ENCODE measurements around the gene PHLDB3.
A peak's percentile ranks its signal among the peaks of the same experiment; 100 is the strongest.

Gene PHLDB3

GRCh38 chr19:43506629-43507028, 2.1 kb upstream of the PHLDB3 start:
- H3K36me3 ChIP-seq, result peaks cover 0 to 40% (median 28%) of the 10 kb centered on the region in 3 donors
- intact Hi-C loops (cut with DNase I; ENCODE audit: low total_unique reads), result no loop called here
- TF ChIP-seq CTCF (IDR thresholded peaks at IDR 0.05), result no peak

DNA sequence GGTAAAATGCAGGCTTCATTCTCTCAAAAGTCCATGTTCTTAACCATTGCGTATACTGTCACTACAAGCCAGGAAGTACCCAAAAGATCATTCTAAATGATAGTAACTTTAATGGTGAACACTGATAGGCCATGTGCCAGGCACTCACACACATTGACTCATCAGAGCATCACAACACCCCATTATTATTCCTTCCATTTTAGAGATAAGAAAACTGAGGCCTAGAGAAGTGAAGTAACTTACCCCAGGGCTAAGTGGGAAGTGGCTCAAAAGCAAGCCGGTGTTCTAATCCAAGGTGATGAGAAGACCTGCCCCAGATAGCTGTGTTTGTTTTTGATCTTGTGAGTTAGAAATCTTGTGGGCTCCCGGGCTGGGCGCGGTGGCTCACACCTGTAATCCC, 1.4 kb upstream of the PHLDB3 start:
- Histone ChIP-seq H3K36me3 (peaks cover 0 to 33% (median 25%) of the 10 kb centered on the region in 3 donors), H3K27me3 (no peaks in the 10 kb centered on the region), H3K4me1 (peaks cover 0 to 20% (median 14%) of the 10 kb centered on the region in 4 donors), H3K9me3 (no peaks in the 10 kb centered on the region), H3K4me3 (no peak overlapping the region), H3K27ac (no peak overlapping the region)
- intact Hi-C loops (cut with DNase I; ENCODE audit: low total_unique reads), result no loop called here
- no peak for TF ChIP-seq CTCF (IDR thresholded peaks at IDR 0.05)
- DNase-seq, result no peak

More at GRCh38 chr19:43506629-43507028, 2.1 kb upstream of the PHLDB3 start:
- peaks cover 0 to 20% (median 14%) of the 10 kb centered on the region in 4 donors for H3K4me1 ChIP-seq
- no peaks in the 10 kb centered on the region for H3K27me3 ChIP-seq
- H3K27ac ChIP-seq, result no peak overlapping the region
- no peak overlapping the region for H3K4me3 ChIP-seq
- H3K9me3 ChIP-seq, result no peaks in the 10 kb centered on the region
- no peak for DNase-seq

DNA sequence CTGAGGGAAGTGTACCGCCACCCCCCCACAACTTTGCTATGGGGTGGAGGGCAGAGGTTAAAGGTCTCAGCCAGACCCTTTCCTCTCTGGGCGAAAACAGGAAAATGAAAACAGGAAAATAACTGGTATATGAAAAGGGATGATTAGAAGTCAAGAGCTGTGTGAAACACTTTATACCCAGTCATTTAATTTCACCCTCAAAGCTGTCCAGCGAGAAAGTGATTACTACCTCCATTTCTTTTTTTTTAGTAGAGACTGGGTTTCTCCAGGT, 575 bp upstream of the PHLDB3 start:
- Histone ChIP-seq H3K4me3 (peak overlapping the region; percentile 88 to 91), H3K27ac (peak overlapping the region; percentile 95 to 99), H3K9me3 (no peaks in the 10 kb centered on the region), H3K4me1 (peaks cover 0 to 20% (median 14%) of the 10 kb centered on the region in 4 donors), H3K27me3 (no peaks in the 10 kb centered on the region), H3K36me3 (peaks cover 0 to 25% (median 18%) of the 10 kb centered on the region in 3 donors)
- DNase-seq, result no peak
- TF ChIP-seq CTCF (IDR thresholded peaks at IDR 0.05), result no peak
- intact Hi-C loops (cut with DNase I; ENCODE audit: low total_unique reads), result no loop called here

DNA sequence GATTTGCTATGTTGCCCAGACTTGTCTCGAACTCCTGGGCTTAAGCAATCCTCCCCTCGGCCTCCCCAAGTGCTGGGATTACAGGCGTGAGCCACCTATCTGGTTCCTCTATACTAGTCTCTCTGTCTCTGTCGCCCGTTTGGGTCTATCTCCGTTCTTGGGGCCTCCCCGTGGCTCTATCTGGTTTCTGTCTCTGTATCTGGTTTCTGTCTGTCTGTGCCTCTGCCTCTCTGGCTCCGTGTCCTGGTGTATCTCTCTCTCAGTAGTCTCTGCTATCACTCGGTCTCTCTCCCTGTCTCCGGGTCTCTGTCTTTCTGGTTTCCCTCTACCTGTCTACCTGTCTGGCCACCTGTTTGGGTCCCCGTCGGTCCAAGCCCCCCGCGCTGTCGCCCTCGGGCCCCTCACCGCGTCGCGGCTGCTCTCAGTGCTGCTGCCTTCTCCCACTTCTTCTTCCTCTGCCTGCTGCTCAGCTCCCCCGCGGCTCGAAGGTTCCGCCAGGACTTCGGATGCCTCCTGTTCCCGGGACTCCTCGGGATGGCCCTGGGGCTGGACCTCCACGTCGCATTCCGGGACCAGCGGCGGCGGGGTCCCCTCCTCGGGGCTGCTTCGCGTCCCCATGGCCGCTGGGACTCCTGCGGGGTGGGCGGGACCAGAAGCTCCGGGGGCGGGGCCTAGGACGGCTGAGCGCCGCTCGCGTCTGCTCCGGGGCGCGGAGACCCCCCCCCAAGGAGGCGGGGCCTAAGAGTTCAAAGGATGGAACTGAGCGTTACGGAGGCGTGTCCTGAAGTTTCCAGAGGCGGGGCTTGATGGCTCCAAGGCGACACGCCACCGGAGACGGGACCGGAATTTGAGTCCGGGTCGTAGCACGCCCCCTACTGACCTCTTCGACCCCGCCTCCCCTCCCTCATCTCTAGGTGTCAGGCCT, 783 bp downstream of the PHLDB3 start:
- Histone ChIP-seq H3K36me3 (peaks cover 0 to 19% (median 9%) of the 10 kb centered on the region in 3 donors), H3K27ac (peak overlapping the region; percentile 95 to 99), H3K4me1 (peaks cover 0 to 20% (median 14%) of the 10 kb centered on the region in 4 donors), H3K4me3 (peak overlapping the region; percentile 88 to 91), H3K9me3 (no peaks in the 10 kb centered on the region), H3K27me3 (no peaks in the 10 kb centered on the region)
- intact Hi-C loops (cut with DNase I; ENCODE audit: low total_unique reads), result loop anchor here (5.0 kb wide), 1 partner anchor 41 kb away; no protein-coding TSS in a partner anchor
- no peak for TF ChIP-seq CTCF (IDR thresholded peaks at IDR 0.05)
- DNase-seq, result peak; percentile 98

- no peak for TF ChIP-seq CTCF (IDR thresholded peaks at IDR 0.05)
- H3K27me3 ChIP-seq, result no peaks in the 10 kb centered on the region
- H3K9me3 ChIP-seq, result no peaks in the 10 kb centered on the region
- H3K36me3 ChIP-seq, result peaks cover 0 to 15% (median 0%) of the 10 kb centered on the region in 3 donors
- peaks cover 0 to 20% (median 14%) of the 10 kb centered on the region in 4 donors for H3K4me1 ChIP-seq
- intact Hi-C loops (cut with DNase I; ENCODE audit: low total_unique reads), result loop anchor here (5.0 kb wide), 1 partner anchor 40 kb away; no protein-coding TSS in a partner anchor
- no peak for DNase-seq
- H3K4me3 ChIP-seq, result no peak overlapping the region
- H3K27ac ChIP-seq, result no peak overlapping the region
Measured at GRCh38 chr19:43502419-43502976, 2.0 kb downstream of the PHLDB3 start.
